ENCODE data around the gene CSNK1A1L.

GRCh38 chr13:37075164-37075563, 30.3 kb downstream of the CSNK1A1L start:
- TF ChIP-seq EP300 (IDR thresholded peaks at IDR 0.05; ENCODE audit: borderline replicate concordance in 1 of 2, low read depth in 2 of 2, low read length in 2 of 2): no peak
- no peak for TF ChIP-seq TAF1 (IDR thresholded peaks at IDR 0.05; ENCODE audit: low read depth, low read length)
- no peak for TF ChIP-seq TEAD4 (IDR thresholded peaks at IDR 0.05; ENCODE audit: low read depth, low read length)
- TF ChIP-seq YY1 (IDR thresholded peaks at IDR 0.05; ENCODE audit: low read depth, low read length): no peak
- TF ChIP-seq ZNF274 (IDR thresholded peaks at IDR 0.05; ENCODE audit: borderline replicate concordance, extremely low read depth, low read length): no peak
- TF ChIP-seq POLR2AphosphoS5 (IDR thresholded peaks at IDR 0.05; ENCODE audit: low read depth, low read length): no peak
- no peak for TF ChIP-seq SUZ12 (IDR thresholded peaks at IDR 0.05; ENCODE audit: low read length)

Data from H1 (cell line).